ENCODE data around the gene KRTAP21-3.
"Not testable (repeated sequence)": the region's sequence is repeated elsewhere in the genome, so short reads cannot be mapped to it uniquely, and the experiment has no call there.

Gene KRTAP21-3

GRCh38 chr21:30718239-30718909 lies at the start of gene KRTAP21-3:
Gene KRTAP21-3, minus strand, starts transcription at chr21:30718777. Its CDS starts 18 bp downstream, at chr21:30718759.
- no peak for DNase-seq (ENCODE audit: low read depth in 2 of 2)

- no peak for DNase-seq (ENCODE audit: low read depth in 2 of 2)
Measured at GRCh38 chr21:30760776-30761175, 42.2 kb upstream of the KRTAP21-3 start.

GRCh38 chr21:30758306-30758705 lies 39.7 kb upstream of the KRTAP21-3 start:
- DNase-seq (ENCODE audit: low read depth in 2 of 2) = no peak

- not testable (repeated sequence) for DNase-seq (ENCODE audit: low read depth in 2 of 2)
Measured at GRCh38 chr21:30755328-30755727, 36.8 kb upstream of the KRTAP21-3 start, which contains the start of gene KRTAP21-1. Gene KRTAP21-1, minus strand, starts transcription at chr21:30755428. Its CDS starts 50 bp downstream, at chr21:30755378.

GRCh38 chr21:30747159-30747558 lies 28.6 kb upstream of the KRTAP21-3 start, which contains the start of gene KRTAP21-2:
Gene KRTAP21-2, minus strand, starts transcription at chr21:30747259. Its CDS starts 57 bp downstream, at chr21:30747202.
- no peak for DNase-seq (ENCODE audit: low read depth in 2 of 2)

- no peak for DNase-seq (ENCODE audit: low read depth in 2 of 2)
Measured at GRCh38 chr21:30740462-30740861, 21.9 kb upstream of the KRTAP21-3 start.

GRCh38 chr21:30733026-30733425 lies 14.4 kb upstream of the KRTAP21-3 start:
- no peak for DNase-seq (ENCODE audit: low read depth in 2 of 2)

GRCh38 chr21:30726726-30727125 lies 8.1 kb upstream of the KRTAP21-3 start:
- no peak for DNase-seq (ENCODE audit: low read depth in 2 of 2)

- no peak for DNase-seq (ENCODE audit: low read depth in 2 of 2)
Measured at GRCh38 chr21:30719401-30719800, 824 bp upstream of the KRTAP21-3 start.

GRCh38 chr21:30717105-30717504 lies 1.5 kb downstream of the KRTAP21-3 start:
- no peak for DNase-seq (ENCODE audit: low read depth in 2 of 2)

- DNase-seq (ENCODE audit: low read depth in 2 of 2) = no peak
Measured at GRCh38 chr21:30714946-30715345, 3.6 kb downstream of the KRTAP21-3 start.

GRCh38 chr21:30714456-30714855 lies 4.1 kb downstream of the KRTAP21-3 start:
- DNase-seq (ENCODE audit: low read depth in 2 of 2) = no peak

- DNase-seq (ENCODE audit: low read depth in 2 of 2) = no peak
Measured at GRCh38 chr21:30713766-30714165, 4.8 kb downstream of the KRTAP21-3 start.

- no peak for DNase-seq (ENCODE audit: low read depth in 2 of 2)
Measured at GRCh38 chr21:30710499-30710898, 8.1 kb downstream of the KRTAP21-3 start.

- no peak for DNase-seq (ENCODE audit: low read depth in 2 of 2)
Measured at GRCh38 chr21:30707409-30707808, 11.2 kb downstream of the KRTAP21-3 start.

GRCh38 chr21:30695956-30696355 lies 22.6 kb downstream of the KRTAP21-3 start:
- no peak for DNase-seq (ENCODE audit: low read depth in 2 of 2)

- DNase-seq (ENCODE audit: low read depth in 2 of 2) = no peak
Measured at GRCh38 chr21:30689822-30690221, 28.8 kb downstream of the KRTAP21-3 start.

- no peak for DNase-seq (ENCODE audit: low read depth in 2 of 2)
Measured at GRCh38 chr21:30684506-30684905, 34.1 kb downstream of the KRTAP21-3 start.

GRCh38 chr21:30680586-30680985 lies 38.0 kb downstream of the KRTAP21-3 start:
- no peak for DNase-seq (ENCODE audit: low read depth in 2 of 2)

GRCh38 chr21:30676737-30677136 lies 41.8 kb downstream of the KRTAP21-3 start:
- DNase-seq (ENCODE audit: low read depth in 2 of 2) = no peak

- DNase-seq (ENCODE audit: low read depth in 2 of 2) = no peak
Measured at GRCh38 chr21:30674312-30674711, 44.3 kb downstream of the KRTAP21-3 start.

GRCh38 chr21:30672985-30673650 lies 45.5 kb downstream of the KRTAP21-3 start:
- DNase-seq (ENCODE audit: low read depth in 2 of 2) = no peak

- no peak for DNase-seq (ENCODE audit: low read depth in 2 of 2)
Measured at GRCh38 chr21:30668776-30669175, 49.8 kb downstream of the KRTAP21-3 start.
